ENCODE measurements around the gene VAC14.

GRCh38 chr16:70754371-70754770 is 46.6 kb downstream of the VAC14 start:
- no peak for TF ChIP-seq CTCF (IDR thresholded peaks at IDR 0.05)
- TF ChIP-seq EP300 (IDR thresholded peaks at IDR 0.05), result no peak
- no peak for TF ChIP-seq POLR2A (IDR thresholded peaks at IDR 0.05)

Data from stomach (tissue), 4 donors.